Right forelimb (tissue), 1 donor: ENCODE data around the gene TRIM67.

ENCODE experiments used
- DNase-seq: peaks from one replicate; pipeline ENCODE4 v3.0.0-alpha.2; 2018

The TRIM67 gene

DNA sequence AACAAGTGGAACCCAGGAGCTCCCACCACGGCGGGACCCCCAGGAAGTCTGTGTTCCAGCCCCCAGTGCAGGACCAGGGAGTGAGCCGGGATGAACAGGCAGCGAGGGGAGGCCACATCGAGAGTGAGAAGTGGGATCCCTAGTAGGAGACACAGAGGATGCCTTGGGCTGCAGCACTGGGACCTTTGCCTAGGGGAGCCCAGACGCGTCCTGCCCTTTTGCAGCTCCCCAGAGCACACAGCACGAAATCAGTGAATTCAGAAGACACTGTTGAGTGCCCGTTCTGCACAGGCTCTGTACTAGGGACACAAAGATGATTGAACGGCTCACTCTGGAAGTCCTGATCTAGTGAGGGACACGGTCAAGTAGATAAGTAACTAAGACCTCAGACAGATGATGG, 23.5 kb downstream of the TRIM67 start:
- no peak for DNase-seq

DNA sequence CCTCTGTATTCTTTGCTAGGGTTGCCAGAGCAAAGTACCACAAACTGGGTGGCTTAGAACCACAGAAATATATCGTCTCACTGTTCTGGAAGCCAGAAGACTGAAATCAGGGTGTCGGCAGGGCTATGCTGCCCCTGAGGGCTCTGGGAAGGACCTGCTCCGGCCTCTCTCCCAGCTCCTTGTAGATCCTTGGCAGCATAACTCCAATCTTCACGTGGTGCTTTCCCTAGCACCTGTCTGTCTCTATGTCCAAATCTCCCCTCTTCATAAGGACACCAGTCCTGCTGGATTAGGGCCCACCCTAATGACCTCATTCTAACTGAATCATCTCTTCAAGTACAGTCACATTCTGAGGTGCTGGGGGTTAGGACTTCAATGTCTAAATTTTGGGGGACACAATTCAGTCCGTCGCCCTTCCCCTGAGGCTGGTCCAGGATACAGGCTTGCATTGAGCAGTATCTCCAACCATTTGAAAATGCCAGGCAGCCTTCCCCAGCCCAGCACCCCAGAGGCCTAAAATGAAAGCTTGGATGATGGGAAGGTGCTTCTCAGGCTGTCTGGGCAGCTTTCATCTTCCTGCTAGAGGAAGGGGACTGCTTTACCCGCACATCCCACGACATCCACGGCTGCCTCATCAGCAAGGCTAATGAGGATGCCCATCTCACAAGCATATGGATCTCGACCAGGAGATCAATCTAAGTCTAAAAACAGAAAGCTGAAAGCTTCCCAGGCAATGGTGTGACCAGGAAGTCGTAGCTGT, 24.7 kb downstream of the TRIM67 start:
- DNase-seq, result no peak

DNA sequence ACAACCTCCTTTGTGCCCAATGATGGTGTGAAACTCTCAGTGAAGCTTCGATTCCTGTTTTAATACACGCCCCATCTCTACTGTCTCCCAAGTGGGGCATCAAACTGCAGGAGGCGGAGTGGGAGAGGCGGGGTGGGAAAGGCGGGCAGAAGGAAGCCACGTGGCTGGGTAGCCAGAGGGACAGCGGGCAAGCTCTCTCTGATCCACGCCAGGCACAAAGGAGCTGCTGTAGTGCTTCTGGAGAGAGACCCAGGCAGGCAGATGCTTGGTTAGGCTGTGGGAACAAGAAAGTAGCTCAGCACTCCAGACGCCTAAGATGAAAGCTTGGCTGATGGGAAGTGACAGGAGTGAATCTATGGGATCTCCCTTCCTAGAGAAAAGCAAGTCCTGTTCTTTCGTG, 25.7 kb downstream of the TRIM67 start:
- no peak for DNase-seq

DNA sequence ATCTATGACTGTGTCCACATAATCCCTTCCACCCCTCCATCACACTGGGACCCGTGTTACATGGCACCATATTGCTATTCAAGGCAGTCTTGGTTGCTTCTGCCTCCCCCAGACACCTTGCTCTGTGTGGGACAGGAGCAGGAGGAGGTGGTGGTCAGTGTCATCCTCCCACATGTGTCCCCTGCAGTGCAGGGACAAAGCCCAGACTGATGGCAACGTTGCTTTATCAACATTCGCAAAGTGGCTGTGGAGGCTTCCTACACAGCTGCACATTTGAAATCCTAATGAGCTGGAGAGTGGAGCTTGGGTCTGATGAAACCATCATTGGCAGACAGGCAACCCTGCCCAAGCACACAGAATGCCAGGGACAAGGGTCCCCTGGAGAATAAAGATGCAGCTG, 26.2 kb downstream of the TRIM67 start:
- no peak for DNase-seq

DNA sequence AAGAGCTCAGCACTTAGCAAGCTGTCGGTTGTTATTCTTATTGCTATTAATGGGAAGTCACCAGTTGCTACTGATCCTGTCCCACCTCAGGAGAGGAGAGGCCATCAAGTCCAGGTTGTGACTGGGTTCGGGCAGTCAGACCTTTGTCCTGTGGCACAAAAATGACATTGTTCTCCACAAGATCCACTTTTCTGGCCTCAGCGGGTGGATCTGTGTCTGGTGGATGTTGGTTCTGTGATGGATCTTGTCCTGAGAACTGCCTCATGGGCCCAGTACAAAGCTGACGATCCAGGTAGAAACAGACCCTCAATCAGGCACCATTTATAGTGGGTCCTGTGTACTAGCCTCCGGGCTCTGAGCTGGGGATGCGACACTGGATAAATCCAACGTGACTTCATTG, 26.9 kb downstream of the TRIM67 start:
- no peak for DNase-seq

DNA sequence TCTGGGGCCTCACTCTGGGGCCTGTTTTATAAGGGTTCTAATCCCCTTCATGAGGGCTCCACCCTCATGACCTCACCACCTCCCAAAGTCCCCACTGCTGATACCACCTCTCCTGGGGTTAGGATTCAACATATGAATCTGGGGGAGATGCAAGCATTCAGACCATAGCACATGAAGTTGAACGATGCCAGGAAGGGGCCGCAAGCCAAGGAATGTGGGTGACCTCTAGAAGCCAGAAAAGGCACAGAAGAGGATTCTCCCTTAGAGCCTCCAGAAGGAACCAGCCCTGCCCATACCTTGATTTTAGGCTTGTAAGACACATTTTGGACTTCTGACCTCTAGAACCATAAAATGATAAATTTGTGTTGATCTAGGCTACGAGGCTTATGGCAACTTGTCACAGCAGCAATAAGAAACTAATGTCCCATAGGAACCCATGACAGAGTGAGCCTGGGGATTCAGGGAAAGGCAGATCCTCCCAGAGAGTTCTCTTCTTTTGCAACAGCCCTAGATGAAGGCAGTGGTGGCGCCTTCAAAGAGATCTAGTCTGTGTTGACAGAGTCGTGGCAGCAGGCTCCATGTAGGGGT, 27.9 kb downstream of the TRIM67 start:
- no peak for DNase-seq

DNA sequence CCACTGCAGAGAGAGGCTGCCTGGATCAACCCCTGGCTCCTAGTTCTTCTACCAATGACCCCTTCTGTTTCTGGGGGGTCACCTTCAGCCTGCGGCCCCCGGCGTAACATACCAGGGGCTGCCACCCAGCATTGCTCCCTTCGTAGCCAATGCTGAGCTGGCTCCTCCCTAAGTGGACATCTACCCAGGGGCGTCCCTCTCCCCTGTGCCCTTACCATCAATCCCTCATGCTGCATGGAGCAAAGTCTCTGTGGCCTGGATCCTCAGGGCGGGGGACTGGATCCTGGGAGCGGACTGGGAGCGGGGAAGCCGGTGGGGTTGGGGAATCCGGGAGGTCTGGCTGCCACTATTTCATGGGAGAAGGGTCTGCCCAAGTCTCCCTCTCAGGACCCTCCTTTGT, 28.6 kb downstream of the TRIM67 start:
- no peak for DNase-seq

DNA sequence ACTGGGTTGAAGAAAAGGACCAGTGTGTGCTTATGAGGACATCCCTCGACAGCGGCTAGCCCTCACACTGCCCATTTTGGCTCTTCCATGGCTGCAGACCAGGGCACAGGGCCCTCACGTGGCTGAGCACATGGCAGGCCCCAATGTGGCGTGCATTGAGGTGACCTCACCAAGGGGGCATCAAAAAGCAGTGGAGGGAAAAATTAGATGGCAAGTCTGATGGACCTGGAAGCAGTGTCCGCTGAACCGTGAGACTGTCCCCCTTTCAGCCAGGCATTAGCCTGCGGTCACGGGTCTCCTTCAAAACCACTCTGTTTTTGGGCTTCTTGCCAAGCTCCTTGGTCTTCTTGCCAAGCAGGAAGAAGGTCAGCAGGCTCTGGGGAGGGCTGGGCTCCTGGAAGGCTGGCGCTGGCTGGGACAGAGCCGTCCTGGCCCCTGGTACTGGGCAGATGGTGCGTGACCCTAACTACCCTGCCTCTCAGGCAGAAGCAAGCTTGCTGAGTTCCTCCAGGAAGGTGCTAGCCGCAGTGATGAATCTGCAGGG, 30.8 kb downstream of the TRIM67 start:
- peak; percentile 57 for DNase-seq

DNA sequence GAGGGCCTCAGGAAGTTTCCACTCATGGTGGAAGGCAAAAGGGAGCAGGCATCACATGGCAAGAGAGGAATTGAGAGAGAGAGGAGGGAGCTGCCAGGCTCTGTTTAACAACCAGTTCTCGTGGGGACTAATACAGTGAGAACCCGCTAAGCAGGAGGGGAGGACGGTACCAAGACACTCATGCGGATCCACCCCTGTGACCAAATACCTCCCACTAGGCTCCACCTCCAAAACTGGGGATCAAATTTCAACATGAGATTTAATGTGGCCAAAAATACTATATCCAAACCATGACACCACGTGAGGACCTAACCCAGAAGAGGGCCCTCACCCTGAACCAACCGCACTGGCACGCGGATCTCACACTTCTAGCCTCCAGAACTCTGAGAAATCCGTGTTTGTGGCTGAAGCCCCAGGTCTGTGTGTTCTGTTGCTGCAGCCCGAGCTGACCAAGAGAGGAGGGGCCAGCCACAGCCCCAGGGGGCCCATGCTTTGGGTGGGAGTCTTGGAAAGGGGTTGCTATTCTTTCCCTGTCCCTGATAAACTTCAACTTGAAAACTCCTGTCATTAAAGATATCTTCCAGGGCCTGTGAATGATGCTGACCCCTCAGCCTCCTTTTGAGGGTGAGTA, 32.0 kb downstream of the TRIM67 start:
- no peak for DNase-seq

DNA sequence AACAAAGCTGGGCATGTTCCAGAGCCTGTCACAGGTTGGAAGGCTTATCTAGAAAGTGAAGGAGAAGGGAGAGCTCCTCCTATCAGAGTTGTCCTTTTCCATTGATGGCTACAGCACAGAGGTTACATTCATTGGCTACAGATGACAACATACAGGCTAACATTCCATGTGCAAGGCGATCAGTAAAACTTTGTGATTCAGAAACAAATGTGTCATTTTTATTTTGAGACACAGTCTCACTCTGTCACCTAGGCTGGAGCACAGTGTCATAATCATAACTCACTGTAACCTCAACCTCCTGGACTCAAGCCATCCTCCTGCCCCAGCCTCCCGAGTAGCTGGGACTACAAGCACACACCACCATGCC, 32.6 kb downstream of the TRIM67 start:
- DNase-seq, result no peak

DNA sequence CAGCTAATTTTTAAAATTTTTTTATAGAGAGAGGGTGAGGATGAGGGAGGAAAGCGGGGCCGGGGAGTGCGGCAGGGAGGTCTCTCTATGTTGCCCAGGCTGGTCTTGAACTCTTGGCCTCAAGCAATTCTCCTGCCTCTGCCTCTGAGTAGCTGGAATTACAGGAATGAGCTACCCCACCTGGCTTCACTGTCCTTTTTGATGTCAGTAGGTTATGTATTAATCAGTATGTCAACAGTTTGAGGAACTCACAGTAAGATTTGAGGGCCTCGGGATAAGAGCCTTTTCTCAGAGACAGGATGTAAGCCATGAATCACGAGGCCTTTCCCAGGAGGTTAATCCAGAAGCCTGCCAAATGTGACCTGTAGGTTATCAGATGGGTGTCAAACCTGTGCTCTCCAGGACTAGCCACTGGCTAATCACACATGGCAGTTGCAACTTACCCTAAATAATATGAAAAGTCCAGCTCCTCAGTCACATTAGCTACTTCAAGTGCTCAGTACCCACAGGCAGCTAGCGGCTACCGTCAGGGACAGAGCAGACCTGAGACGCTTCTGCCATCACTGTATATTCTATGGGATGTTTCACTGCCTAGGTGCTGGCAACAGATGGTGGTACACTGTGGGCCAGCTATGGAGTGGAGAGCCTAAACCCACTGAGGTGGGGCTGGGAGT, 33.1 kb downstream of the TRIM67 start:
- no peak for DNase-seq

DNA sequence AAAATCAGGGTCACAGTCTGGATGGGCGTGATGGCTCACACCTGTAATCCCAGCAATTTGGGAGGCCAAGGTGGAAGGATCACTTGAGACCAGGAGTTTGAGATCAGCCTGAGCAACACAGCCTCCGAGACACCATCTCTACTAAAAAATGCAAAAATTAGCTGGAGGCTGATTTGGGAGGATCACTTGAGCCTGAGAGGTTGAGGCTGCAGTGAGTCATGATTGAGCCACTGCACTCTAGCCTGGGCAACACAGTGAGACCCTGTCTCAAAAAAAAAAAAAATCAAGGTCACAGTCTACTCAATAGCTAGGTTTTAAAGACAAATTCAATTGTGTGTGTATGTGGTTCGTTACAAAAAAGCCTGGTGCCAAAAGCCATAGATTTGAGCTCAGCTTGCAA, 34.4 kb downstream of the TRIM67 start:
- DNase-seq, result no peak

DNA sequence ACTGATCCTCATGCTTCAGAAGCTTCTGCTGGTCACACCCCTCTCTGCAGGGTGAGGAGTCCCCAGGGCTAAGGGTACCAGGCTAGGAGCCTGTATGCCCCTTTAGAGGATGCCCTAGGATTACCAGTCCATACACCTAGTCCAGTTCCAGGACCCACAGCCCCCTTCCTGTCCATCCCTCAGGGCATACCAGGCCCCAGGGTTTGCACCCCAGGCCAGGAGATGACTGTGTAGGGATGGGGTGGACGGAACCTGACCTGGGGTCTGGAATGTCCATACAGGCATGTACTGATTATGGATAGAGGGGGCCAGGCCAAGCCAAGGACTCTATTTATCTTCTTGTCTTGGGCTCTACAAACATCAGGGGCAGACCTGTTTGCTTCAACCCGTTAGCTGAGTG, 34.9 kb downstream of the TRIM67 start:
- DNase-seq, result no peak

DNA sequence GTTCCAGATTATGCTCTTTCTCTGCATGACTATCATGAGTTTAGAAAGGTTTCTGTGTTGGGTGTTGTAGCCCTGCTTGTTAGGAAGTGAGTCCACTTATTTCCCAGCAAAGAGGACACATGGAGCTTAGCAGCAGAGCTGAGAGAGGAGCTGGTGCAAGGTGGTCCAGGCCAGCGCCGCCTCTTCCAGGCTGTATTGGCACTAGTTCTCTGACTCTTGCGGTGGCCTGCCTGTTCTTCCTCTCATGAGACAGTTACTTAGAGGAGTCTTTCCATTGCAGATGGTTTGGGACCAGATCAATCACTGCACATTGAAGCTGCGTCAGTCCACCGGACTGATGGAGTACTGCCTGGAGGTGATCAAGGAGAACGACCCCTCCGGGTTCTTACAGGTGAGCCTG, 38.0 kb downstream of the TRIM67 start:
- no peak for DNase-seq

DNA sequence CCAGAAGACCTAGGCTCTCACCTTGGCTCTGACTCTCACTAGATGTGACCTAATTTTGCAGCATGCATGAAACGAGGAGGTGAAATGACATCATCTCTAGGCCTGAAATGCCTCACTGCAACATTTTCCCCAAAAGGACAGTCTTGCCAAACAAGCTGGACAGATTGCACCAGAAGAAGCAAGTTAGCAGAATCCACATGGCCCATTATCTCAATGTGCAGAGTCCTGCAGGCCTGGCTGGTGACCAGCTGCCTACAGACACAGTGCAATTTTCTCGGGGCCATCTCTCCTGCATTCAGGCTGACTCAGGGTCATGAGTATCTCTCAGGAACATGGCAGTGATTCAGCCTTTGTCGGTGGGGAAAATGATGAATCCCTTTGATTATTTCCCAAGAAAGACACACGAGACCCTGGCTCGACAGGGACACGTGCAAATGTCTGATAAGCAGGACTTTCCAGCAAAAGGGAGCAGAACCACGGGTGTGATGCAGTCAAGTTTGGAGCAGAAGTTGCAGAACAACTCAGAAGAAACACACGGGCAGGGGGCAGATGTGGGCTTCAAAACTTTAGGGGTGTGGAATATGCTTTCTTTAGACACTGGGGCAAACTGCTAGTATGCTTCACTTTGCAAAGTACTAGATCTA, 38.7 kb downstream of the TRIM67 start:
- DNase-seq, result no peak

DNA sequence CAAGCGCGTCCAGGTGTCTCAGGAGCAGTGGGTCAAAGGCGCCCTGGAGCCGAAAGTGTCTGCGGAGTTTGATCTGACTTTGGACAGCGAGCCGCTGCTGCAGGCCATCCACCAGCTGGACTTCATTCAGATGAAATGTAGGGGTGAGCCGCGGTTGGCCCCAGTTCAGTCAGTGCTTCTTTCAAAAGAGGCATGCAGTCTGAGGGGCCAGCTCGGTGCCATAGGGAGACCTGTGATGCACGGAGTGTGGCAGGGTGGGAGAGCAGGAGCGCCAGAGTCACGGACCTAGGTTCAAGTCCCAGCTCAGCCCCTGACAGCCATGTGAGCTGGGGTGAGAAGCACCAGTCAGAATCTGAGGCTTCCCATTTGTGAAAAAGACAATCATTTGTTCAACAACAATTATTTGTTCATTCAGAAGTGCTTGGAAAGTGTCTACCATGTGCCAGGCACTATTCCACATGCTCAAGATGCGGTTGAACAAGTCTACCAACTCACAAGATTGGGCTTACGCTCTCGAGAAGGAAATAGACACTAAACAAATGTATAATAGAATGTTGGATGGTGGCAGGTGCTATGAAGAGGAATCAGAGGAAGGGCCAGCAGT, 39.6 kb downstream of the TRIM67 start:
- DNase-seq, result no peak

DNA sequence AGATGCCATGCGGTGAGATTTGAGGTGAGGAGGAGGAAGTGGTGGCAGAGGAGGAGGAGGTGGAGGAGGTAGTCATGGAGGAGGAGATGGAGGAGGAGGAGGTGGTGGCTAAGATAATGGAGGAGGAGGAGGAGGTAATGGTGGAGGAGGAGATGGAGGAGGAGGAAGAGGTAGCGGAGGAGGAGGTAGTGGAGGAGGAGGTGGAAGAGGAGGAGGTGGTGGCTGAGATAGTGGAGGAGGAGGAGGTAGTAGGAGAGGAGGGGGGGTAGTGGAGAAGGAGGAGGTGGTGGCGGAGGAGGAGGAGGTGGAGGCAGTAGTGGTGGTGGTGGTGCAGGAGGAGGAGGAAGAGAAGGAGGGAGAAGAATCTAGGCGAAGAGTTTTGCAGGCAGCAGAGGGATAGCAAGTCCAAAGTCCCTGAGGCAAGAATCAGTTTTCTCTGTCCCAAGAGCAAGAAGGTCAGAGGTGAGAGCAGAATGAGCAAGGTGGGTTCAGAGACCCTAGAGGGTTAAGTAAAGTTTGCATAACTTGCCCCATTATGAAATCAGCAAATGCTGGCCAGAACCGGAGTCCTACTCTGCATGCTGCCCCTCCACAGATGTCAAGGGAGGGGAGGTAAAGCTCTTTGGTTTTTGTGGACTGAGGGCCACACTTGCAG, 40.2 kb downstream of the TRIM67 start:
- DNase-seq, result no peak

DNA sequence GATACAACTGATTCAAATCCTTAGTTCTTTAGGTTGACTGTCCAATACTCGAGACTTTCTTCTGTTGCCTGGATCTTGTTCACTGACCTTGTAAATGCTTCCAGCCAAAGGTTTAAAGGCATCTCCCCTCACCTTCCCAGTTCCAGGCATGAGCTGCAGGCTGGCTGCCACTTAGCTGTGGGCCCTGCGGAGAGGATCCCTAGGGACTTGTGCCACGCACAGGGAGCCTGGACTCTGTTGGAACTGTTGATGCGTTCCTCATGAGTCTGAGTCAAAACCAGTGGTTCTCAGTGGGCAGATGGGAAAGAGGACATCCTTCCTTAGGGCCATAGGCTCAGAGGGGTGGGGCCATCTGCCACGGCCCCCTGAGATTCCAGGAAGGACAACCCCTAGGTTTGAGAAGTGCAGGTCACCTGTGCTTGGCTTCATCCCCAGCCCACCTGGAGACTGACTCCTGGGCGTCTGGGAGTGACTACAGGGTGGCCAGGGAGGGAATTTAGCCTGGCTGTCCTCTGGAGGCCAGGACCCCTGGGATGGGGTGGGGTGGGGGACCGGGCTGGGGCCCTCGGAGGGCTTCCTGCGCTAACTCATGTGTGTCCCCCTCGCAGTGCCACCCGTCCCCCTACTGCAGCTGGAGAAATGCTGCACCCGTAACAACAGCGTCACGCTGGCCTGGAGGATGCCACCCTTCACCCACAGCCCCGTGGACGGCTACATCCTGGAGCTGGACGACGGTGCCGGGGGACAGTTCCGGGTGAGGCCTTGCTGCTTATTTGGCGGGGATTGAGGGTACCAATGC, 41.6 kb downstream of the TRIM67 start:
- no peak for DNase-seq

DNA sequence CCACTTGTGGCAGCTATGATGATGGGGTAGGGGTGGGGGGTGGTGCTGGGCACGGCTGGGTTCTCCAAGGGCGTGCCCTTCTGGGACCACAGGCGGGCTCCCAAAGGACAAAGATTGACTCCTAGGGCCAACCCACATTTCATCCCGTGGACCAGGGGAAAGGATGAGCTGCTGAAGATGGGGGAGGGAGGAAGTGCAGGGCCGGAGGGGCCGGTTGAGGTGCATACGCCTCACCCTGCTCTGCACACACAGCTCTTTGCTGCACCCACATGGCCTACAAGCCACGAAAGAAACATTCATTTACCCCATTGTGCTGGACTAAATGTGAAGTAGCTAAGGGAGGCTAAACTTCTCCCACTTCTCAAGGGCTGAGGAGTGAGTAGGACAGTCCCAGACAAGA, 45.0 kb downstream of the TRIM67 start:
- DNase-seq, result no peak

DNA sequence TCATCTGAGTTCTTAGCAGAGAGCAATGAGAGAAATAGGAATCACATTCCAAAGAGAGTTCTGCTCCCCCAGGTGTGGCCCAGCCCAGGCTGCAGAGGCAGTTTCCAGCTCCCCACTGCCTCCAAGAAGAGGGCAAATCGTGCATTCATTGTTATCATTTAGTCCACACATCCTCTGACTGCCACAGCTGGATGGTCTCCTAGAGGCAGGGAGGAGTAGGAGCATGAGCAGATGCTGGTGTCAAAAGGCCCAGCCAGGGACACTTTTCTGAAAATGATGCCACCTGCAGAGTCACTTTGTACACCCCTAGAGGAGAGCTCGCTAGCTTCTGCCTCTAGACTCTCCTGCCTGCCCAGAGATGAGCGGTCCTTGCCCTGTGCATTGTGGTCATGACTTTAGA, 45.6 kb downstream of the TRIM67 start:
- no peak for DNase-seq

DNA sequence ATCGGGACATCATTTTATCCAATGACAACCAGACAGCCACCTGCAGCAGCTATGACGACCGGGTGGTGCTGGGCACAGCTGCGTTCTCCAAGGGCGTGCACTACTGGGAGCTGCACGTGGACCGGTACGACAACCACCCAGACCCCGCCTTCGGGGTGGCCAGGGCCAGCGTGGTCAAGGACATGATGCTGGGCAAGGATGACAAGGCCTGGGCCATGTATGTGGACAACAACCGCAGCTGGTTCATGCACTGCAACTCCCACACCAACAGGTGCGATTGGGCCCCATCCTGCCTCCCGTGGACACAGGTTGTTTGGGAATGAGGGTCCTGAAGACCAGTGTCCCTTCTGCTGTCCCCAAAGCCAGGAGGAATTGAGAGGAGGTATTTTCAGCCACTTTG, 47.1 kb downstream of the TRIM67 start:
- no peak for DNase-seq
